HL-60 (cell line): ENCODE data around the gene SETMAR.

Source experiments
- DNase-seq, 2 experiments: peaks; one replicate each; pipeline ENCODE4 v3.0.0-alpha.2; 2010 to 2020; ENCODE audit warnings: low read depth in 1 of 2, low spot score in 1 of 2
- H3K27ac ChIP-seq: fragments of 250-450 bp; sonication (Bioruptor Pico); replicated peaks from 2 replicates; pipeline ENCODE4 v1.5.1; 2020; ENCODE audit warnings: mild to moderate bottlenecking, moderate library complexity
- H3K27me3 ChIP-seq: fragments of 250-450 bp; sonication (Bioruptor Pico); 2 replicates; pipeline ENCODE4 v1.5.1; 2021; ENCODE audit warnings: mild to moderate bottlenecking, moderate library complexity; ENCODE audit not compliant: insufficient read depth, poor library complexity, severe bottlenecking
- H3K4me3 ChIP-seq: replicated peaks from 2 replicates; pipeline ENCODE4 v1.5.1; 2011; ENCODE audit warnings: mild to moderate bottlenecking, control low read depth, low read length; ENCODE audit not compliant: insufficient read depth
- CTCF ChIP-seq: IDR thresholded peaks from one replicate; pipeline ENCODE4 v1.5.1; 2011; ENCODE audit warnings: low read length, control low read depth, inconsistent platforms; ENCODE audit not compliant: insufficient read depth
- GABPA ChIP-seq: IDR thresholded peaks from 2 replicates; pipeline ENCODE4 v1.6.1; 2012; ENCODE audit warnings: low read depth
- POLR2AphosphoS5 ChIP-seq: IDR thresholded peaks from 2 replicates; pipeline ENCODE4 v1.6.1; 2012; ENCODE audit warnings: low read depth
- SPI1 ChIP-seq: IDR thresholded peaks from 2 replicates; pipeline ENCODE4 v1.6.1; 2012; ENCODE audit warnings: low read depth, mild to moderate bottlenecking, borderline replicate concordance
- TF ChIP-seq, protein P1 (sequence below): IDR thresholded peaks from 2 replicates; pipeline ENCODE4 v1.6.1; 2012; ENCODE audit warnings: low read depth; ENCODE audit not compliant: insufficient replicate concordance

Gene SETMAR

GRCh38 chr3:4281991-4282390 is 21.2 kb upstream of the SETMAR start:
- DNase-seq: no peak
- no peaks in the 10 kb centered on the region for H3K27me3 ChIP-seq
- no peak overlapping the region for H3K4me3 ChIP-seq
- H3K27ac ChIP-seq: no peak overlapping the region
- TF ChIP-seq CTCF (no peak), POLR2AphosphoS5 (no peak), SPI1 (no peak), GABPA (no peak)
- TF ChIP-seq, protein P1, sequence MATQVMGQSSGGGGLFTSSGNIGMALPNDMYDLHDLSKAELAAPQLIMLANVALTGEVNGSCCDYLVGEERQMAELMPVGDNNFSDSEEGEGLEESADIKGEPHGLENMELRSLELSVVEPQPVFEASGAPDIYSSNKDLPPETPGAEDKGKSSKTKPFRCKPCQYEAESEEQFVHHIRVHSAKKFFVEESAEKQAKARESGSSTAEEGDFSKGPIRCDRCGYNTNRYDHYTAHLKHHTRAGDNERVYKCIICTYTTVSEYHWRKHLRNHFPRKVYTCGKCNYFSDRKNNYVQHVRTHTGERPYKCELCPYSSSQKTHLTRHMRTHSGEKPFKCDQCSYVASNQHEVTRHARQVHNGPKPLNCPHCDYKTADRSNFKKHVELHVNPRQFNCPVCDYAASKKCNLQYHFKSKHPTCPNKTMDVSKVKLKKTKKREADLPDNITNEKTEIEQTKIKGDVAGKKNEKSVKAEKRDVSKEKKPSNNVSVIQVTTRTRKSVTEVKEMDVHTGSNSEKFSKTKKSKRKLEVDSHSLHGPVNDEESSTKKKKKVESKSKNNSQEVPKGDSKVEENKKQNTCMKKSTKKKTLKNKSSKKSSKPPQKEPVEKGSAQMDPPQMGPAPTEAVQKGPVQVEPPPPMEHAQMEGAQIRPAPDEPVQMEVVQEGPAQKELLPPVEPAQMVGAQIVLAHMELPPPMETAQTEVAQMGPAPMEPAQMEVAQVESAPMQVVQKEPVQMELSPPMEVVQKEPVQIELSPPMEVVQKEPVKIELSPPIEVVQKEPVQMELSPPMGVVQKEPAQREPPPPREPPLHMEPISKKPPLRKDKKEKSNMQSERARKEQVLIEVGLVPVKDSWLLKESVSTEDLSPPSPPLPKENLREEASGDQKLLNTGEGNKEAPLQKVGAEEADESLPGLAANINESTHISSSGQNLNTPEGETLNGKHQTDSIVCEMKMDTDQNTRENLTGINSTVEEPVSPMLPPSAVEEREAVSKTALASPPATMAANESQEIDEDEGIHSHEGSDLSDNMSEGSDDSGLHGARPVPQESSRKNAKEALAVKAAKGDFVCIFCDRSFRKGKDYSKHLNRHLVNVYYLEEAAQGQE: no peak

DNA sequence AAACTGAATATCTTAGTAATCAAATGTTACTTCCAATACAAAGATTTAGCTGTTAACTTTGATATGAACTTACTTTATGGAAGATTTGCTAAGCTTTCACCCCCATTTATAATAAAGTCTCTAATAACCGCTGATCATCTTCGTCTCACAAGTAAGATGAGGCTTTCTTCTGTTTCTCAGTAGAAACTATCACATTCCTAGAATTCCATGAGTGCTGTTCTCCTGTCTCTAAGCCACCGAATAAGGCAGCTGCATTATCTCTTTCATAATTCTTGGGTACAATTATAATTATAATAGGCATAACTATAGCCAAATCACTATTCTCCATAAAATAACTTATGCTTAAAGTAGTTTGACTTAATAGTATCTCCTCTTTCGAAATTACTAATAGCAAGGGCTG is 18.3 kb upstream of the SETMAR start:
- Histone ChIP-seq H3K4me3 (no peak overlapping the region), H3K27ac (no peak overlapping the region), H3K27me3 (no peaks in the 10 kb centered on the region)
- DNase-seq: no peak
- TF ChIP-seq POLR2AphosphoS5 (no peak), CTCF (no peak), GABPA (no peak), SPI1 (no peak)
- TF ChIP-seq, protein P1: no peak

GRCh38 chr3:4289044-4289443 is 14.1 kb upstream of the SETMAR start:
- DNase-seq: no peak
- no peak for TF ChIP-seq CTCF
- no peak for TF ChIP-seq POLR2AphosphoS5
- TF ChIP-seq, protein P1: no peak
- TF ChIP-seq SPI1: no peak
- no peak for TF ChIP-seq GABPA
- no peaks in the 10 kb centered on the region for H3K27me3 ChIP-seq
- H3K4me3 ChIP-seq: no peak overlapping the region
- H3K27ac ChIP-seq: no peak overlapping the region
